A673 (cell line): ENCODE results near the gene TOR4A. TPM values are rescaled to one million over a fixed set of nuclear protein-coding genes. Genes with fewer than 3 reads are reported as not detected.
A peak's percentile ranks its signal among the peaks of the same experiment; 100 is the strongest.

ENCODE experiments used
- BruUV-seq: library from RNA; stranded (reverse); fragments of 400-500 nt; replicated peaks from 2 replicates; lab custom pipeline; 2021; lab: Mats Ljungman, UMichigan
- CTCF ChIA-PET: fragments of 300-600 bp; sonication (Branson Sonifier 250); formaldehyde crosslinking; loops from one replicate; lab custom pipeline; 2022; ENCODE audit warnings: antibody characterized with exemption; lab: Charles Lee
- POLR2A ChIA-PET: fragments of 300-600 bp; sonication (Branson Sonifier 250); formaldehyde crosslinking; loops from one replicate; lab custom pipeline; 2022; ENCODE audit warnings: antibody characterized with exemption; ENCODE audit not compliant: low non-redundant PET; lab: Charles Lee
- DNase-seq: peaks from one replicate; pipeline ENCODE4 v3.0.0-alpha.2; 2015; ENCODE audit warnings: low spot score
- H3K27ac ChIP-seq: fragments of 200-600 bp; sonication (generic); 2 replicates; pipeline ENCODE4 v1.5.1; 2016; ENCODE audit warnings: mixed run types, low read depth, mild to moderate bottlenecking, mixed read lengths, antibody characterized with exemption, low read length; ENCODE audit not compliant: poor library complexity, severe bottlenecking
- H3K27me3 ChIP-seq: fragments of 200-600 bp; sonication (generic); replicated peaks from 2 replicates; pipeline ENCODE4 v1.6.1; 2017; ENCODE audit warnings: mixed run types, low read depth, mild to moderate bottlenecking, mixed read lengths, antibody characterized with exemption, low read length; ENCODE audit not compliant: insufficient read depth, poor library complexity
- H3K36me3 ChIP-seq: fragments of 200-600 bp; sonication (generic); 2 replicates; pipeline ENCODE4 v1.6.1; 2016; ENCODE audit warnings: mixed run types, mild to moderate bottlenecking, mixed read lengths, antibody characterized with exemption, low read length; ENCODE audit not compliant: insufficient read depth, poor library complexity, severe bottlenecking
- H3K4me1 ChIP-seq: fragments of 200-600 bp; sonication (generic); 2 replicates; pipeline ENCODE4 v1.6.1; 2017; ENCODE audit warnings: mixed run types, mild to moderate bottlenecking, mixed read lengths, antibody characterized with exemption, low read length; ENCODE audit not compliant: insufficient read depth, poor library complexity, severe bottlenecking
- H3K4me3 ChIP-seq: fragments of 200-600 bp; sonication (generic); 2 replicates; pipeline ENCODE4 v1.5.1; 2016; ENCODE audit warnings: low read depth, mixed run types, mild to moderate bottlenecking, mixed read lengths, low read length; ENCODE audit not compliant: poor library complexity, severe bottlenecking
- H3K9me3 ChIP-seq: fragments of 200-600 bp; sonication (generic); 2 replicates; pipeline ENCODE4 v1.6.1; 2016; ENCODE audit warnings: mixed run types, low read depth, mild to moderate bottlenecking, mixed read lengths, antibody characterized with exemption, low read length; ENCODE audit not compliant: poor library complexity, severe bottlenecking
- EZH2 ChIP-seq: fragments of 200-600 bp; sonication (generic); IDR thresholded peaks from 2 replicates; pipeline ENCODE4 v1.6.1; 2017; ENCODE audit warnings: borderline replicate concordance, low read depth, mild to moderate bottlenecking, mixed read lengths, antibody characterized with exemption, low read length; ENCODE audit not compliant: poor library complexity, severe bottlenecking
- intact Hi-C: fragments of 100-400 bp; cut with micrococcal nuclease; formaldehyde crosslinking; loops from one replicate; pipeline ENCODE4 v1.10.0; 2022; ENCODE audit not compliant: unreplicated experiment
- total RNA-seq: library from RNA; stranded (reverse); gene quantifications from 2 replicates; pipeline ENCODE4 v1.2.3, GENCODE V29; 2021
- TF ChIP-seq, protein P1 (sequence below): fragments of 300-800, 200-600 bp; sonication (generic); conservative IDR thresholded peaks from 2 replicates; pipeline ENCODE4 v1.5.1; 2017; ENCODE audit warnings: low read depth, mild to moderate bottlenecking, antibody characterized with exemption, low read length, moderate library complexity, mixed read lengths

The TOR4A gene
- total RNA-seq, 1 experiment from 2014 or later, result 0.82 TPM

DNA sequence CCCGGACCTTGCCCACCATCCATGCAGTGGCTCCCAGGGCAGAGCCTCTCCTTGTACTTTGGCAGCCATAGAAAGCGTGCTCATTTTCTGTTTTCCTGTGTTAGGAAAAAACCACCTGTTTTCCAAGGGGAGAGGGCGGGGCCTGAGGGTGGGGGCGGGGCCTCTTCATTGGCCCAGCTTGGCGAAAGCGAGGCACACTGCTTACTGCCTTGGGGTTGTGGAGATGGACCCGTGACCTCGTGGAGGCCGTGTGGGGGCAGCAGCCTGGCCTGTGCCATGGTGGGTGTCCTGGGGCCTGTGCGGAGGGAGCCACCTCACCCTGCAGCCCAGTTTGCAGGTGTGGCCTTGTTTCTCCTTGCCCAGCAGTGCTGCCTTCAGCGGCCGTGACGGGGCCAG is 4.4 kb upstream of the TOR4A start:
- H3K9me3 ChIP-seq, result no peaks in the 10 kb centered on the region
- ChIA-PET CTCF (interaction anchor here (0.6 kb wide), 1 partner anchor 382 kb away, joined by 3 read pairs; no protein-coding TSS in a partner anchor), POLR2A (no interaction called here)
- DNase-seq, result no peak
- H3K27ac ChIP-seq, result no peak overlapping the region
- peaks cover 14% of the 10 kb centered on the region for H3K4me1 ChIP-seq
- H3K36me3 ChIP-seq, result peaks cover 12% of the 10 kb centered on the region
- intact Hi-C loops, result no loop called here
- no peaks in the 10 kb centered on the region for H3K27me3 ChIP-seq
- no peak for TF ChIP-seq EZH2
- TF ChIP-seq, protein P1, sequence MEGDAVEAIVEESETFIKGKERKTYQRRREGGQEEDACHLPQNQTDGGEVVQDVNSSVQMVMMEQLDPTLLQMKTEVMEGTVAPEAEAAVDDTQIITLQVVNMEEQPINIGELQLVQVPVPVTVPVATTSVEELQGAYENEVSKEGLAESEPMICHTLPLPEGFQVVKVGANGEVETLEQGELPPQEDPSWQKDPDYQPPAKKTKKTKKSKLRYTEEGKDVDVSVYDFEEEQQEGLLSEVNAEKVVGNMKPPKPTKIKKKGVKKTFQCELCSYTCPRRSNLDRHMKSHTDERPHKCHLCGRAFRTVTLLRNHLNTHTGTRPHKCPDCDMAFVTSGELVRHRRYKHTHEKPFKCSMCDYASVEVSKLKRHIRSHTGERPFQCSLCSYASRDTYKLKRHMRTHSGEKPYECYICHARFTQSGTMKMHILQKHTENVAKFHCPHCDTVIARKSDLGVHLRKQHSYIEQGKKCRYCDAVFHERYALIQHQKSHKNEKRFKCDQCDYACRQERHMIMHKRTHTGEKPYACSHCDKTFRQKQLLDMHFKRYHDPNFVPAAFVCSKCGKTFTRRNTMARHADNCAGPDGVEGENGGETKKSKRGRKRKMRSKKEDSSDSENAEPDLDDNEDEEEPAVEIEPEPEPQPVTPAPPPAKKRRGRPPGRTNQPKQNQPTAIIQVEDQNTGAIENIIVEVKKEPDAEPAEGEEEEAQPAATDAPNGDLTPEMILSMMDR, result no peak
- BruUV-seq, result TSS peak; percentile 31
- H3K4me3 ChIP-seq, result no peak overlapping the region

DNA sequence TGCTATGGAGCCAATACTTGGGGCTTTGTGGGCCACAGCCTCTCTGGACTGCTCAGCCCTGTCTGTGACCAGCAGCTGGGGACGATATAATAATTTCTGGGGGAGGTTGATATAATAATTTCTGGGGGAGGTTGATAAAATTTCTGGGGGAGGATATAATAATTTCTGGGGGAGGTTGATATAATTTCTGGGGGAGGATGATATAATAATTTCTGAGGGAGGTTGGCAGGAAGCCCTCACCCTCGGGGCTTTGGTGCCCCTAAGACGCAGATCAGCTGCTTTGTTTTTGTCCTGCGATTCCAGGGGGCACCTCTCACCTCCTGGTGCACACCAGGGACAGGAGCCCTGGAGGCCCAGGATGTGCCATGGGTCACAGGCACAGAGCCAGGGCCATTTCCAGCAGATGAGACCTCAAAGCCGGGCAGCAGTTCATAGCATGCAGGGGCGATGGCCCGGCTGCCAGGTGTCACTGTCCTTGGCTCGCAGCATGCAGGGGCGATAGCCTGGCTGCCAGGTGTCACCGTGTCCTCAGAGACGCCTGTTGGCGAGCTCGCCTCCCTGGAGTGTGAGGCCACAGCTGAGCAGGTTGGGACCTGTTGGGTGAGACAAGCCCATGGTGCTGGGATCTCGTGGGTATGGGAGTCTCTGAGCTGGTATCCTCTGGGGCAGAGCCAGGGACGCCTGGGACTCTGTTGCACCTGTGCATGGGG is 3.8 kb upstream of the TOR4A start:
- CTCF ChIA-PET, result interaction anchor here (0.6 kb wide), 1 partner anchor 382 kb away, joined by 3 read pairs; no protein-coding TSS in a partner anchor
- Histone ChIP-seq H3K9me3 (no peaks in the 10 kb centered on the region), H3K36me3 (peaks cover 12% of the 10 kb centered on the region), H3K4me1 (peaks cover 14% of the 10 kb centered on the region), H3K4me3 (no peak overlapping the region), H3K27me3 (no peaks in the 10 kb centered on the region), H3K27ac (no peak overlapping the region)
- BruUV-seq, result no TSS peak
- intact Hi-C loops, result no loop called here
- TF ChIP-seq, protein P1, result no peak
- no peak for TF ChIP-seq EZH2
- no peak for DNase-seq
- POLR2A ChIA-PET, result no interaction called here

DNA sequence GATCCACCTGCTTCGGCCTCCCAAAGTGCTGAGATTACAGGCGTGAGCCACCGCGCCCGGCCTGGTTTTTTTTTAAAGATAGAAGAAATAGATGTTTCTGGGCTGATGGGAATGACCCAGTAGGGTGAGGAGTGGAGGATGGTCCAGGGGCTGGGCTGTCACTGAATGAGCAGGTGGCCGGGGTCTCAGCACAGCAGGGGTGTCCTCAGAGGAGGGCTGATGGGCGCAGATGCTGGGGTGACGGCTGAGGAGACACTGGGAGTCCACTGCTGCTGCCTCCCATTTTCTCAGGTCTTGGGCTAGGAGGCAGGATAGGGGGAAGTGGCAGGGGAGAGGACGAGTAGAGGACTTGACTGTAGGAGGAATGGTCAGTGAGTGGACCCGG is 2.3 kb upstream of the TOR4A start:
- intact Hi-C loops, result no loop called here
- H3K4me1 ChIP-seq, result peaks cover 14% of the 10 kb centered on the region
- no peaks in the 10 kb centered on the region for H3K27me3 ChIP-seq
- POLR2A ChIA-PET, result no interaction called here
- TF ChIP-seq EZH2, result no peak
- TF ChIP-seq, protein P1, result no peak
- no peak for DNase-seq
- no peak overlapping the region for H3K4me3 ChIP-seq
- no TSS peak for BruUV-seq
- H3K27ac ChIP-seq, result no peak overlapping the region
- H3K9me3 ChIP-seq, result no peaks in the 10 kb centered on the region
- CTCF ChIA-PET, result no interaction called here
- peaks cover 8% of the 10 kb centered on the region for H3K36me3 ChIP-seq
